ENCODE results near the gene STK36. TPM values are rescaled to one million over a fixed set of nuclear protein-coding genes. Genes with fewer than 3 reads are reported as not detected.
"Not testable (repeated sequence)": the region's sequence is repeated elsewhere in the genome, so short reads cannot be mapped to it uniquely, and the experiment has no call there.

Gene STK36
- total RNA-seq, 1 donor from 2014 or later: 15.9 TPM

DNA sequence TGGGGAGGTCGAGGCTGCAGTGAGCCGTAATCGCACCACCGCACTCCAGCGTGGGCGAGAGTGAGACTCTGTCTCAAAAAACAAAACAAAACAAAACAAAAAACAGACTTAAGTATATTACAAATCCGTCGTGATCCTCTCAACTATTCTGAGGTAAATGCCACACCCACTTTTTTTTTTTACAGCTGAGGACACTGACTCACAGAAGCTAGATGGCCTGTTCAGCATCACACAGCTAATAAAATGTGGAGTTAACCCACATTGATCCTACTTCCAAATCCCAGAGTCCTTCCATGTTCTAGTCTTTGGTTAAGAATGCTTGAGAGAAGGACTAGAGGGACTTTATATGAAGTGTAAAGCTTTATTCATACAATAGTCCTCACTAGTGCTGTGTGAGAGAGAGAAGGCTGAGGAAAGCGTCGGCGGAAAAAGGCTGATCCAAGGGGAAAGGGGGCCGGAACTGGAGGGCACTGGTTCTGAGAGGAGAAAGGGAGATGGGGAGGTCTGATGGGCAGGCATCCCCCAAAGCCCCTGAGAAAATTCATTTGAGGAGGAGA lies 711 bp upstream of the STK36 start:
- peak overlapping the region; percentile 93 for H3K27ac Mint-ChIP-seq
- no peak for DNase-seq (ENCODE audit: low spot score)
- H3K9me3 Mint-ChIP-seq: no peaks in the 10 kb centered on the region
- H3K4me1 Mint-ChIP-seq (ENCODE audit: low read depth): peaks cover 22% of the 10 kb centered on the region
- peak overlapping the region; percentile 100 for H3K4me3 Mint-ChIP-seq
- no peaks in the 10 kb centered on the region for H3K27me3 Mint-ChIP-seq (ENCODE audit: insufficient read depth)
- intact Hi-C loops (cut with micrococcal nuclease): loop anchor here (1.0 to 5.0 kb wide), 5 partner anchors 39 to 871 kb away; partner anchors contain the start of genes CHPF, CNOT9, DNPEP and TMEM198
- peaks cover 9% of the 10 kb centered on the region for H3K36me3 Mint-ChIP-seq (ENCODE audit: low read depth)

DNA sequence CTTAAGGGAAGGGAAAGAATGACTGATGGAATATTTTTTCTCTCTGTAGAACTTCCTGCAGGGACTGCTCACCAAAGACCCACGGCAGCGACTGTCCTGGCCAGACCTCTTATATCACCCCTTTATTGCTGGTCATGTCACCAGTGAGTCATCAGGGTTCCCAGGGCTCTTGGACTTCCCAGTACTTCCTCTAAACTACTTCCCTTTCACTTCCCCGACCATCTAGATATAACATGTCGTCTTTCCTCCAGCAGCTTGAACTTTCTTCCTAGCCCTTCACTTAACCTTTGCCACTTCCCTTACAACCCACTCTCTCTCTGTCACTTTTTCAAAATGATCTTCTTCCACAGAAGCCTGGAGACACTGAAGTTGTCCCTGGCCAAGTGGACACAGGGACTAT lies 7.2 kb downstream of the STK36 start:
- no peak for DNase-seq (ENCODE audit: low spot score)
- H3K4me1 Mint-ChIP-seq (ENCODE audit: low read depth): no peaks in the 10 kb centered on the region
- H3K27me3 Mint-ChIP-seq (ENCODE audit: insufficient read depth): no peaks in the 10 kb centered on the region
- no peak overlapping the region for H3K27ac Mint-ChIP-seq
- peaks cover 3% of the 10 kb centered on the region for H3K36me3 Mint-ChIP-seq (ENCODE audit: low read depth)
- H3K9me3 Mint-ChIP-seq: no peaks in the 10 kb centered on the region
- H3K4me3 Mint-ChIP-seq: no peak overlapping the region
- intact Hi-C loops (cut with micrococcal nuclease): no loop called here

DNA sequence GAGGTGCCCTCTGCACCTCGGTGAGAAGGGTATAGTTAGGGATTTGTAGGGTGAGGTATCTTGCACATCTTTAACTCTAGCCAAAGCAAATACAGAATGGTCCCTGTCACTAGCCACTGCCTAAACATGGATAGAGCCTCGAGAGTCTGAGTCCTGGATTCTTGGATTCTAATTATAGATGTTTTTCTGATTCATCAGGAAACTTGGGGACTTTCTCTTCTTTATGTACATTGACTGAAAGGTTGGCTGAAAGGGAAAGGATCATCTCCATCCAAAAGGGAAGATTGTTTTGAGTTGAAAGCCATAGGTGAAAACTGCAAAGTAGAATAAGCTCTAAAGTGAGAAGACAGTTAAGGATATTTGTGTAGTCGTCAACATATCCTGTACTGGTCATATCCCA lies 8.2 kb downstream of the STK36 start:
- H3K4me3 Mint-ChIP-seq: no peak overlapping the region
- DNase-seq (ENCODE audit: low spot score): no peak
- H3K9me3 Mint-ChIP-seq: no peaks in the 10 kb centered on the region
- H3K36me3 Mint-ChIP-seq (ENCODE audit: low read depth): peaks cover 3% of the 10 kb centered on the region
- H3K4me1 Mint-ChIP-seq (ENCODE audit: low read depth): no peaks in the 10 kb centered on the region
- H3K27ac Mint-ChIP-seq: no peak overlapping the region
- no peaks in the 10 kb centered on the region for H3K27me3 Mint-ChIP-seq (ENCODE audit: insufficient read depth)
- intact Hi-C loops (cut with micrococcal nuclease): no loop called here

DNA sequence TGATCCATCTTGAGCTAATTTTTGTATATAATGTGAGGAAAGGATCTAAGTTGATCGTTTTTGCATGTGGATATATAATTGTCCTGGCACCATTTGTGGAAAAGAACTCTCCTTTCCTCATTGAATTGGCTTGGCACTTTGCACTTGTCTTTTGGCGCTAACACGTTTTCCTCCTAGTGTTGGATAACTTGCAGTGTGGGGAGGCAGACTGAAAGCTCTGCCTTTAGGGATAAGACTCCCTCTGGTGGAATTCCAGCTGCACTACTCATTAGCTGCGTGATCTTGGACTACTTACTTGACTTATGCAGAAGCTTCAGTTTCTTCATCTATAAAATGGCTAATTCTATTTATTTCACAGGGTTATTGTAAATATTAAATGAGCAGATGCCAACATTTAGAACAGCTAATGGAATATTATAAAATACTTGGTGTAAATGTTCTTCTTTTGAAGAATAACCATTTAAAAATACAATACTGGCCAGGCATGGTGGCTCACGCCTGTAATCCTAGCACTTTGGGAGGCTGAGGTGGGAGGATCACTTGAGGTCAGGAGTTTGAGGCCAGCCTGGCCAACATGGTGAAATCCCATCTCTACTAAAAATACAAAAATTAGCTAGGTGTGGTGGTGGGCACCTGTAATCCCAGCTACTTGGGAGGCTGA lies 15.6 kb downstream of the STK36 start:
- not testable (repeated sequence) for H3K4me1 Mint-ChIP-seq (ENCODE audit: low read depth); H3K36me3 Mint-ChIP-seq (ENCODE audit: low read depth); H3K27me3 Mint-ChIP-seq (ENCODE audit: insufficient read depth); H3K9me3 Mint-ChIP-seq; H3K27ac Mint-ChIP-seq; DNase-seq (ENCODE audit: low spot score); H3K4me3 Mint-ChIP-seq
- intact Hi-C loops (cut with micrococcal nuclease): loop anchor here (1.0 kb wide), 2 partner anchors 28 to 160 kb away; partner anchors contain the start of genes BCS1L and ZNF142

DNA sequence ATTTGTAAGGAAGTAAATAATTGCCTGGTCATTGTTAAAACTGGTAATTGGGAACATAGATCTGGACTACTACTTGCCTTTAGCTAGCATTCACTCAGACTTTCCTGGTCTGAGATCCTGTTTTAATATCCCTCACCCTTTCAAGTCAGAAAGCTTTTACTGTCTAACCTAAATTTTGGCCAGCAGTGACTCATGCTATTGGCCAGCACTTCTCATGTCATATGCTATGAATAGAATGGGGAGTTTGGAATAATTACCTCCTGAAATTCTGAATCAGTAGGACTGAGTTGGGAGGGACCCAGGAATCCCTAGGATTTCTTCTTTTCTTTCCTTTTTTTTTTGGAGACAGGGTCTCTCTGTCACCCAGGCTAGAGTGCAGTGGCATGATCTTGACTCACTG lies 19.3 kb downstream of the STK36 start:
- Mint-ChIP-seq H3K27me3 (ENCODE audit: insufficient read depth) (no peaks in the 10 kb centered on the region), H3K27ac (no peak overlapping the region), H3K36me3 (ENCODE audit: low read depth) (peaks cover 4% of the 10 kb centered on the region), H3K4me1 (ENCODE audit: low read depth) (no peaks in the 10 kb centered on the region), H3K4me3 (no peak overlapping the region), H3K9me3 (no peaks in the 10 kb centered on the region)
- no peak for DNase-seq (ENCODE audit: low spot score)
- intact Hi-C loops (cut with micrococcal nuclease): no loop called here

DNA sequence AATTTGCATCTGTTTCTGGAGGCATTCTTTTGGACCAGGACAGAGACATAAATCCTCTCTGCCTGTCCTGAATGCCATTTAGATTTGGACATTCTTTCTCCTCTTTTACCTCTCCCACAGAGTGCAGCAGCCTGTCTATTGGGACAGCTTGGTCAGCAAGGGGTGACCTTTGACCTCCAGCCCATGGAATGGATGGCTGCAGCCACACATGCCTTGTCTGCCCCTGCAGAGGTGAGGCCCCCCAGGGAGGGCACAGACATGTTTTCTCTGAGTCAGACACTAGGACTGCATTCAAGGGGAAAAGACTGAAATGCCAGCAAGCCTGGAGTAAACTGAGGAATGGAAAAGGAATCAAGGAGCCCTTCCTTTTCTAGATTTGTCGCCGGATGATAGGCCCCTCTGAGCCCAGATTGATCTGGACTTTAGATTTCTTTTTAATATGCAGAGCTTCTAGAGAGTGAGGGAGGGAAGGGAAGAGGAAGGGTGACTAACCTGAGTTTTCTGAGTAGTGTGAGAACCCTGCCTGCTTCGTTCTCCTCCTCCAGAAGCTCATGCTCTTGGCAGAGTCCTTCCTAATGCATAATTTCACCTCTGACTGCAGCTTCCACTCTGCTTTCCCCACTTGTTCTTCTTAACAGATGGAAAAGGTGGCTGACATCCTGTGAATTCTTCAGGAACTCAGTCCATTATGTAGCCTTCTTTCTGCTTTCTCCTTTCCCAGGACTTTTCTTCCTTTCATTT lies 22.7 kb downstream of the STK36 start:
- H3K27ac Mint-ChIP-seq: no peak overlapping the region
- H3K4me1 Mint-ChIP-seq (ENCODE audit: low read depth): no peaks in the 10 kb centered on the region
- H3K4me3 Mint-ChIP-seq: no peak overlapping the region
- H3K27me3 Mint-ChIP-seq (ENCODE audit: insufficient read depth): no peaks in the 10 kb centered on the region
- H3K36me3 Mint-ChIP-seq (ENCODE audit: low read depth): peaks cover 2% of the 10 kb centered on the region
- no peak for DNase-seq (ENCODE audit: low spot score)
- H3K9me3 Mint-ChIP-seq: no peaks in the 10 kb centered on the region
- intact Hi-C loops (cut with micrococcal nuclease): no loop called here

DNA sequence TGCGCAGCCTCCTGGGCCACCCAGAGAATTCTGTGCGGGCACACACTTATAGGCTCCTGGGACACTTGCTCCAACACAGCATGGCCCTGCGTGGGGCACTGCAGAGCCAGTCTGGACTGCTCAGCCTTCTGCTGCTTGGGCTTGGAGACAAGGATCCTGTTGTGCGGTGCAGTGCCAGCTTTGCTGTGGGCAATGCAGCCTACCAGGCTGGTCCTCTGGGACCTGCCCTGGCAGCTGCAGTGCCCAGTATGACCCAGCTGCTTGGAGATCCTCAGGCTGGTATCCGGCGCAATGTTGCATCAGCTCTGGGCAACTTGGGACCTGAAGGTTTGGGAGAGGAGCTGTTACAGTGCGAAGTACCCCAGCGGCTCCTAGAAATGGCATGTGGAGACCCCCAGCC lies 27.0 kb downstream of the STK36 start:
- Mint-ChIP-seq H3K4me1 (ENCODE audit: low read depth) (no peaks in the 10 kb centered on the region), H3K9me3 (no peaks in the 10 kb centered on the region), H3K27ac (no peak overlapping the region), H3K27me3 (ENCODE audit: insufficient read depth) (peaks cover 3% of the 10 kb centered on the region), H3K36me3 (ENCODE audit: low read depth) (peaks cover 2% of the 10 kb centered on the region), H3K4me3 (no peak overlapping the region)
- no peak for DNase-seq (ENCODE audit: low spot score)
- intact Hi-C loops (cut with micrococcal nuclease): no loop called here

DNA sequence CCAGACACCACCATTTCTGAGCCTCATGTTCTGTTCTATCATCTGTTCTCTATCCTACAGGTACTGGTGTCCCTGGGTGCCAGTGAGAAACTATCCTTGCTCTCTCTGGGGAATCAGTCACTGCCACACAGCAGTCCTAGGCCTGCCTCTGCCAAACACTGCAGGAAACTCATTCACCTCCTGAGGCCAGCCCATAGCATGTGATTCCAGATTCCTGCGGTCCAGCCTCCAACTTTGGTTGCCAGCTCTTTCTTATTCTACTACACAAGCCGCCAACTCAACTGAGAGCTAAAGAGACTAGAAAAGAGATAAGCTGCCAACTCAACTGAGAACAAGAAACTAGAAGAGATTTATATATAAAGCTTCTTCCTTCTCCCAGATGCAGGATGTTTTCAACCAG lies 29.9 kb downstream of the STK36 start:
- Mint-ChIP-seq H3K27ac (no peak overlapping the region), H3K4me1 (ENCODE audit: low read depth) (no peaks in the 10 kb centered on the region), H3K4me3 (no peak overlapping the region), H3K27me3 (ENCODE audit: insufficient read depth) (peaks cover 8% of the 10 kb centered on the region), H3K36me3 (ENCODE audit: low read depth) (peaks cover 2% of the 10 kb centered on the region), H3K9me3 (no peaks in the 10 kb centered on the region)
- DNase-seq (ENCODE audit: low spot score): no peak
- intact Hi-C loops (cut with micrococcal nuclease): no loop called here

DNA sequence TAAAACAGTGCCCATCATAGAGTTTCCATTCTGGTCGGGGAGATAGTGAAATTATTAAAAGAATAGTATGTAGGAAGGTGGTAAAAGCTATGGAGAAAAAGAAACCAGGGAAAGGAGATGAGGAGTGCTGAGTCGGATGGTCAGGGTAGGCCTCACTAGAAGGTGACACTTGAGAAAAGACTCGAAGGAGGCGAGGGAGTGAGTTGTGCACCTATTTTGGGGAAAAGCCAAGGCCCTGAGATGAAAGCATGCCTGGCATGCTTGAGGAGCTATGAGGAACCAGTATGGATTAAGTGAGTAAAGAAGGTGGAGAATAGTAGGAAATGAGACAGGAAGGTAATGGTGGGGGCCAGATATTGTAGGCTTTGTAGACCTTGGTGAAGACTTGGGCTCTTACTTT lies 31.5 kb downstream of the STK36 start:
- Mint-ChIP-seq H3K36me3 (ENCODE audit: low read depth) (peaks cover 2% of the 10 kb centered on the region), H3K9me3 (no peaks in the 10 kb centered on the region), H3K27me3 (ENCODE audit: insufficient read depth) (peaks cover 11% of the 10 kb centered on the region), H3K4me3 (no peak overlapping the region), H3K4me1 (ENCODE audit: low read depth) (peaks cover 8% of the 10 kb centered on the region), H3K27ac (no peak overlapping the region)
- DNase-seq (ENCODE audit: low spot score): no peak
- intact Hi-C loops (cut with micrococcal nuclease): no loop called here

DNA sequence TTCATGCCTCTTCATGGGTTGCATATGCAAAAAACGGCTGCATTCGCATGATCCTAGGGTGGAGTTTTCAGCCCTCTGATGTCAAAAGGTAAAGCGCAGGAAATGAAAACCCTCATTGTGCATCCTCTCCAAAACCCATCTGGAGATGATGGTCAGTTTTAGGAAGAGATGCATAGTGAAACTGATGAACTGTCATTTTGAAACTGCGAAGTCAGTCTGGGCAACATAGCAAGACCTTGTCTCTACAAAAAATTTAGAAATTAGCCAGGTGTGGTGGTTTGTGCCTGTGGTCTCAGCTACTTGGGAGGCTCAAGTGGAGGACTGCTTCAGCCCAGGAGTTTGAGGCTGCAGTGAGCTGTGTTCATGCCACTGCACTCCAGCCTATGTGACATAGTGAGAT lies 36.2 kb downstream of the STK36 start:
- Mint-ChIP-seq H3K36me3 (ENCODE audit: low read depth) (peaks cover 2% of the 10 kb centered on the region), H3K9me3 (no peaks in the 10 kb centered on the region), H3K4me3 (no peak overlapping the region), H3K4me1 (ENCODE audit: low read depth) (peaks cover 19% of the 10 kb centered on the region), H3K27me3 (ENCODE audit: insufficient read depth) (peaks cover 15% of the 10 kb centered on the region), H3K27ac (no peak overlapping the region)
- intact Hi-C loops (cut with micrococcal nuclease): no loop called here
- no peak for DNase-seq (ENCODE audit: low spot score)

DNA sequence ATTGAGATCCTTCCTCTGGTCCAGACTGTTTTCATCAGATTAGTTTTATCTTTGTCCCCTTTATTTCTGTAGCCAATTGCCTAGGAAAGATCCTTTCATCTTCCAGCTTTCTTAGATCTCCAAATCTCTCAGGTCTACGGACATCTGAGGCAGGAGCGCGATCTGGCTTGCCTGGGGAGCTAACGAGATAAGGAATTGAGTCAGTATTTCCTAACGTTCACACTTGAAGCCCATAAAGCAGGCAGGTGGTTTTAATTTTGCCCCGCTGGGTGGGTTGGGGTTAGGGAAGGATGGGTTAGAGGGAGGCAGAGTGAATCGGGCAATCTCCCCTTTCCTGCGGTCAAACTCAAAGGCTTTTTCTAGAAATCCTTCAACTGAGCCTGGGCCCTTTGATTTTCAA lies 38.0 kb downstream of the STK36 start:
- peak overlapping the region; percentile 94 for H3K4me3 Mint-ChIP-seq
- no peaks in the 10 kb centered on the region for H3K9me3 Mint-ChIP-seq
- H3K36me3 Mint-ChIP-seq (ENCODE audit: low read depth): peaks cover 2% of the 10 kb centered on the region
- no peak for DNase-seq (ENCODE audit: low spot score)
- peaks cover 12% of the 10 kb centered on the region for H3K27me3 Mint-ChIP-seq (ENCODE audit: insufficient read depth)
- intact Hi-C loops (cut with micrococcal nuclease): loop anchor here (1.0 to 10.0 kb wide), 15 partner anchors 23 to 678 kb away; partner anchors contain the start of genes AAMP, ARPC2, BCS1L and CNOT9
- no peak overlapping the region for H3K27ac Mint-ChIP-seq
- H3K4me1 Mint-ChIP-seq (ENCODE audit: low read depth): peaks cover 27% of the 10 kb centered on the region

DNA sequence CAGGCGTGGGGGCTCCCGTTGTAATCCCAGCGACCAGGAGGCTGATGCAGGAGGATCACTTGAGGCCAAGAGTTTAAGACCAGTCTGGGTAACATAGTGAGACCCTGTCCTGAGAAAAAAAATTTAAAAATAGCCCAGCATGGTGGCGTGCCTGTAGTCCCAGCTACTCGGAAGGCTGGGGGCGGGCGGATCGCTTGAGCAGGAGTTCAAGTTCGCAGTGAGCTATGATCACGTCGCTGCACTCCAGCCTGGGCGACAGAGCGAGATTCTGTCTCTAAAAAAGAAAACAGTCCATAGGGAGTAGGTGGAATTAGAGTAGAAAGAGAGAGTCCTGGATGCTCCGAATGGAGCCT lies 38.4 kb downstream of the STK36 start:
- peak overlapping the region; percentile 94 for H3K4me3 Mint-ChIP-seq
- intact Hi-C loops (cut with micrococcal nuclease): loop anchor here (1.0 to 10.0 kb wide), 15 partner anchors 22 to 678 kb away; partner anchors contain the start of genes AAMP, ARPC2, BCS1L and CNOT9
- no peak for DNase-seq (ENCODE audit: low spot score)
- peaks cover 27% of the 10 kb centered on the region for H3K4me1 Mint-ChIP-seq (ENCODE audit: low read depth)
- H3K9me3 Mint-ChIP-seq: no peaks in the 10 kb centered on the region
- H3K27ac Mint-ChIP-seq: peak overlapping the region; percentile 87
- H3K27me3 Mint-ChIP-seq (ENCODE audit: insufficient read depth): peaks cover 12% of the 10 kb centered on the region
- H3K36me3 Mint-ChIP-seq (ENCODE audit: low read depth): peaks cover 2% of the 10 kb centered on the region

Measured in activated T-helper 1 cell treated with anti-CD3 and anti-CD28 coated beads, Interleukin-12 subunit alpha, Interleukin-12 subunit beta, Interleukin-2, Interleukin-4 antibody, amounts not matched to agents 30 ng/mL and 10 ng/mL and 1 ng/mL, durations not matched to agents 14 hours and 24 hours and 36 hours (primary cell).